Activated B cell treated with CpG ODN at 0.5 μM for 24 hours (primary cell): ENCODE results near the gene SETD4. TPM values are rescaled to one million over a fixed set of nuclear protein-coding genes. Genes with fewer than 3 reads are reported as not detected.

Experiments
- ATAC-seq: fragments of 200-7000 bp; cut with Tn5 transposase; one replicate; pipeline ENCODE4 v1.10.0; 2021; ENCODE audit warnings: low read depth, mild to moderate bottlenecking, moderate library complexity
- CTCF ChIA-PET: fragments of 350-600 bp; sonication (Branson Sonifier 250); formaldehyde crosslinking; loops from one replicate; lab custom pipeline; 2021; ENCODE audit warnings: antibody characterized with exemption; lab: Charles Lee
- POLR2A ChIA-PET: fragments of 350-600 bp; sonication (Branson Sonifier 250); formaldehyde crosslinking; loops from one replicate; lab custom pipeline; 2021; ENCODE audit warnings: antibody characterized with exemption; lab: Charles Lee
- DNase-seq: peaks from one replicate; pipeline ENCODE4 v3.0.0; 2022
- H3K27ac Mint-ChIP-seq: one replicate; pipeline ENCODE4 v1.8.0; 2020; ENCODE audit warnings: mixed read lengths
- H3K27me3 Mint-ChIP-seq: one replicate; pipeline ENCODE4 v1.8.0; 2021; ENCODE audit warnings: mixed read lengths
- H3K36me3 Mint-ChIP-seq: one replicate; pipeline ENCODE4 v1.8.0; 2021; ENCODE audit warnings: low read depth, mixed read lengths
- H3K4me1 Mint-ChIP-seq: one replicate; pipeline ENCODE4 v1.8.0; 2021; ENCODE audit warnings: mixed read lengths
- H3K4me3 Mint-ChIP-seq: one replicate; pipeline ENCODE4 v1.8.0; 2020; ENCODE audit warnings: mild to moderate bottlenecking, mixed read lengths
- H3K9me3 Mint-ChIP-seq: one replicate; pipeline ENCODE4 v1.8.0; 2020; ENCODE audit warnings: mixed read lengths
- CTCF ChIP-seq: fragments of 200-600 bp; IDR thresholded peaks from one replicate; pipeline ENCODE4 v1.8.0; 2022; ENCODE audit warnings: antibody characterized with exemption, mild to moderate bottlenecking
- intact Hi-C: fragments of 100-400 bp; cut with micrococcal nuclease; formaldehyde crosslinking; loops from one replicate; pipeline ENCODE4 v1.15.1; 2024
- total RNA-seq: library from RNA; stranded (reverse); gene quantifications from 2 replicates; pipeline ENCODE4 v1.2.3, GENCODE V29; 2022

Gene SETD4
- total RNA-seq, 1 donor from 2014 or later: 40.4 TPM

- Mint-ChIP-seq H3K4me1 (no peaks in the 10 kb centered on the region), H3K27me3 (peaks cover 30% of the 10 kb centered on the region), H3K27ac (no peak overlapping the region), H3K9me3 (no peaks in the 10 kb centered on the region), H3K4me3 (no peak overlapping the region), H3K36me3 (no peaks in the 10 kb centered on the region)
- intact Hi-C loops: no loop called here
- ATAC-seq (no peak), DNase-seq (no peak)
- POLR2A ChIA-PET: no interaction called here
- no peak for TF ChIP-seq CTCF
- CTCF ChIA-PET: no interaction called here
Observed at GRCh38 chr21:35995522-35996088, 64.7 kb downstream of the SETD4 start.

- ATAC-seq: no peak
- no peaks in the 10 kb centered on the region for H3K36me3 Mint-ChIP-seq
- no peak for TF ChIP-seq CTCF
- intact Hi-C loops: no loop called here
- no peaks in the 10 kb centered on the region for H3K4me1 Mint-ChIP-seq
- DNase-seq: no peak
- CTCF ChIA-PET: no interaction called here
- peaks cover 27% of the 10 kb centered on the region for H3K27me3 Mint-ChIP-seq
- no peak overlapping the region for H3K4me3 Mint-ChIP-seq
- no peaks in the 10 kb centered on the region for H3K9me3 Mint-ChIP-seq
- H3K27ac Mint-ChIP-seq: no peak overlapping the region
- POLR2A ChIA-PET: no interaction called here
Observed at GRCh38 chr21:35994613-35995012, 65.7 kb downstream of the SETD4 start.

GRCh38 chr21:35993875-35994490 lies 66.3 kb downstream of the SETD4 start:
- ATAC-seq: no peak
- no peak for DNase-seq
- Mint-ChIP-seq H3K4me1 (no peaks in the 10 kb centered on the region), H3K4me3 (no peak overlapping the region), H3K9me3 (no peaks in the 10 kb centered on the region), H3K36me3 (no peaks in the 10 kb centered on the region), H3K27ac (no peak overlapping the region), H3K27me3 (peaks cover 24% of the 10 kb centered on the region)
- CTCF ChIA-PET: no interaction called here
- POLR2A ChIA-PET: no interaction called here
- no peak for TF ChIP-seq CTCF
- intact Hi-C loops: no loop called here

GRCh38 chr21:35991131-35991530 lies 69.2 kb downstream of the SETD4 start:
- Mint-ChIP-seq H3K4me3 (no peak overlapping the region), H3K36me3 (no peaks in the 10 kb centered on the region), H3K27me3 (peaks cover 15% of the 10 kb centered on the region), H3K9me3 (no peaks in the 10 kb centered on the region), H3K4me1 (no peaks in the 10 kb centered on the region), H3K27ac (no peak overlapping the region)
- POLR2A ChIA-PET: no interaction called here
- intact Hi-C loops: no loop called here
- ATAC-seq (no peak), DNase-seq (no peak)
- no peak for TF ChIP-seq CTCF
- CTCF ChIA-PET: no interaction called here

- DNase-seq: no peak
- no peak overlapping the region for H3K27ac Mint-ChIP-seq
- intact Hi-C loops: no loop called here
- ChIA-PET CTCF (no interaction called here), POLR2A (no interaction called here)
- ATAC-seq: no peak
- H3K4me3 Mint-ChIP-seq: no peak overlapping the region
- H3K27me3 Mint-ChIP-seq: peaks cover 17% of the 10 kb centered on the region
- TF ChIP-seq CTCF: no peak
- H3K9me3 Mint-ChIP-seq: no peaks in the 10 kb centered on the region
- H3K36me3 Mint-ChIP-seq: no peaks in the 10 kb centered on the region
- H3K4me1 Mint-ChIP-seq: no peaks in the 10 kb centered on the region
Observed at GRCh38 chr21:35990609-35991008, 69.7 kb downstream of the SETD4 start.
